ENCODE results near the gene TRDN.

TRDN gene

DNA sequence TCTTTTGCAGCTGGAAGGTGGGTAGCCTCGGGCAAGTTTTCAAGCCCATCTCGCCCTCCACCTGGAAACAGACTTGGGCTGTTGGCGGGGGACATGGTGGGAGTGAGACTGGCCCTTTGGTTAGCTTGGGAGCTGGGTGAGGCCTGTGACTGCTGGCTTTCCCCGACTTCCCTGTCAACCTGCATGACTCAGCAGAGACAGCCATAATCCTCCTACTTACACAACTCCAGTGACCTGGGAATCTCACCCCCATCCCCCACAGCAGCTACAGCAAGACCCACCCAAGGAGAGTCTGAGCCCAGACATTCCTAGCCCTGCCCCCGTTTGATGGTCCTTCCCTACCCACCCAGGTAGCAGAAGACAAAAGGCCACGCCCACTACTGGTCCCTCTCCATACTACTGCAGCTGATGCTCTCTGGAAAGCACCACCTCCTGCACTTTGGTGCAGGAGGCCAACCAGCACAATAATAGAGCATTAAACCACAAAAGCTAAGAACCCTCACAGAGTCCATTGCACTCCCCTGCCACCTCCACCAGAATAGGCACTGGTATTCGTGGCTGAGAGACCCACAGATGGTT lies 188.4 kb downstream of the TRDN start:
- no peak for TF ChIP-seq EZH2phosphoT487 (IDR thresholded peaks at IDR 0.05; ENCODE audit: borderline replicate concordance, low read length)
- TF ChIP-seq, protein P1, sequence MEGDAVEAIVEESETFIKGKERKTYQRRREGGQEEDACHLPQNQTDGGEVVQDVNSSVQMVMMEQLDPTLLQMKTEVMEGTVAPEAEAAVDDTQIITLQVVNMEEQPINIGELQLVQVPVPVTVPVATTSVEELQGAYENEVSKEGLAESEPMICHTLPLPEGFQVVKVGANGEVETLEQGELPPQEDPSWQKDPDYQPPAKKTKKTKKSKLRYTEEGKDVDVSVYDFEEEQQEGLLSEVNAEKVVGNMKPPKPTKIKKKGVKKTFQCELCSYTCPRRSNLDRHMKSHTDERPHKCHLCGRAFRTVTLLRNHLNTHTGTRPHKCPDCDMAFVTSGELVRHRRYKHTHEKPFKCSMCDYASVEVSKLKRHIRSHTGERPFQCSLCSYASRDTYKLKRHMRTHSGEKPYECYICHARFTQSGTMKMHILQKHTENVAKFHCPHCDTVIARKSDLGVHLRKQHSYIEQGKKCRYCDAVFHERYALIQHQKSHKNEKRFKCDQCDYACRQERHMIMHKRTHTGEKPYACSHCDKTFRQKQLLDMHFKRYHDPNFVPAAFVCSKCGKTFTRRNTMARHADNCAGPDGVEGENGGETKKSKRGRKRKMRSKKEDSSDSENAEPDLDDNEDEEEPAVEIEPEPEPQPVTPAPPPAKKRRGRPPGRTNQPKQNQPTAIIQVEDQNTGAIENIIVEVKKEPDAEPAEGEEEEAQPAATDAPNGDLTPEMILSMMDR (IDR thresholded peaks at IDR 0.05; ENCODE audit: low read depth, low read length, poor library complexity, severe bottlenecking): no peak
- Histone ChIP-seq H3K4me3 (ENCODE audit: low read length) (no peak overlapping the region), H3K9me2 (replicated peaks; ENCODE audit: control insufficient read depth, low read length) (no peaks in the 10 kb centered on the region), H3K4me1 (ENCODE audit: control insufficient read depth, low read length) (no peaks in the 10 kb centered on the region), H3K9me3 (ENCODE audit: control insufficient read depth, insufficient read depth, low read length) (no peaks in the 10 kb centered on the region), H3K36me3 (ENCODE audit: control insufficient read depth, low read length) (no peaks in the 10 kb centered on the region), H3F3A (ENCODE audit: control insufficient read depth, insufficient read depth) (no peaks in the 10 kb centered on the region), H3K27me3 (ENCODE audit: control insufficient read depth, low read length) (no peaks in the 10 kb centered on the region), H3K79me2 (ENCODE audit: control insufficient read depth, low read length) (no peaks in the 10 kb centered on the region), H4K20me1 (ENCODE audit: control insufficient read depth, insufficient read depth, low read depth, low read length) (no peaks in the 10 kb centered on the region), H3K27ac (ENCODE audit: low read depth, low read length) (no peak overlapping the region), H3K4me2 (ENCODE audit: low read length) (no peak overlapping the region)

DNA sequence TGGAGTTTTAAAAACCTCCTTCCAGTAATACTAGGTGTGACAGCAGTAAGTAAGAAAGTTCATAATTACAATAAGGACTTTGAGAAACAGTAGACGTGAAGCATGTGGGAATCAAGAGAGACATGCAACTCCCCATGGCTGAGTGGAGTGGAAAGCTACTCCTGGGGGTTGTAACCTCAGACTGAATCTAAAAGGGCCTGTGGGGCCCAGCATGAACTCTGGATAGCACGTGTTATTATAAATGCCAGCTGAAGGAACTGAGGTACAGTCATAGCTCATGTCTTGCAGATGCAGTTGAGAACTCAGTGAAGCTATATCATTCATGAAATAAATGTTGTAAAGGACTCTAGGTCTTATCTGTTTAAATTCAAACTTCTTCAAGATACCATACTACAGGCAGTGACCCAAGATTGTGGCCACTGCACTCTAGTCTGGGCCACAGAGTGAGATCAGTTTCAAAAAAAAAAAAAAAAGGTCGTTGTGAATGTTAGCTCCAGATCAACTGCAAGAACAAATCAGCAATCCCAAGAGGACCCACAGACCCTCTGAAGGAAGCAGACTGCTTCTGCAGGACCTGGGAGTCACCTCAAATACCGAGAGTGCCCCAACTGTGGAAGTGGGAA lies 189.3 kb downstream of the TRDN start:
- no peaks in the 10 kb centered on the region for H3K27me3 ChIP-seq (ENCODE audit: control insufficient read depth, low read length)
- H3K27ac ChIP-seq (ENCODE audit: low read depth, low read length): no peak overlapping the region
- TF ChIP-seq EZH2phosphoT487 (IDR thresholded peaks at IDR 0.05; ENCODE audit: borderline replicate concordance, low read length): no peak
- TF ChIP-seq, protein P1 (IDR thresholded peaks at IDR 0.05; ENCODE audit: low read depth, low read length, poor library complexity, severe bottlenecking): no peak
- H3K36me3 ChIP-seq (ENCODE audit: control insufficient read depth, low read length): no peaks in the 10 kb centered on the region
- H4K20me1 ChIP-seq (ENCODE audit: control insufficient read depth, insufficient read depth, low read depth, low read length): no peaks in the 10 kb centered on the region
- no peaks in the 10 kb centered on the region for H3F3A ChIP-seq (ENCODE audit: control insufficient read depth, insufficient read depth)
- no peak overlapping the region for H3K4me3 ChIP-seq (ENCODE audit: low read length)
- H3K4me2 ChIP-seq (ENCODE audit: low read length): no peak overlapping the region
- no peaks in the 10 kb centered on the region for H3K4me1 ChIP-seq (ENCODE audit: control insufficient read depth, low read length)
- H3K9me2 ChIP-seq (replicated peaks; ENCODE audit: control insufficient read depth, low read length): no peaks in the 10 kb centered on the region
- no peaks in the 10 kb centered on the region for H3K79me2 ChIP-seq (ENCODE audit: control insufficient read depth, low read length)
- H3K9me3 ChIP-seq (ENCODE audit: control insufficient read depth, insufficient read depth, low read length): no peaks in the 10 kb centered on the region

DNA sequence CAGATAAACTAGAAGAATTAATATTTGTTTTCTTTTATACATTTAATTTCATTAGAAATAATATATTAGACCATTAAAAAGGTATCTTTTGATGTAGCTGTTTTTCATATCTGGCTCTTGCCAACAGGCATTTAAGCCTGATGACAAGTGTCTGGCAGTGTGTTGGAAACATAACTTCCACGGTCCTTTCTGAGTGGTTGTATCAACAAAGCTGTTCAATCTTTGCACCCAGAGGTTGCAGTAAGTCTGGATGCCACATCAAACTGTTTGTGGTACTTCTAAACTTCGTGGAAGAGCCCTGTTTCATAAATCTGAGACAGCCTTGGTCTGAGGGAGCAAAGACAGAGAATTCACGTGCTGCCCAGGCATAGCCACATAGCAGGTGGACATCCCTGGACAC lies 197.4 kb downstream of the TRDN start:
- H3K36me3 ChIP-seq (ENCODE audit: control insufficient read depth, low read length): no peaks in the 10 kb centered on the region
- no peak overlapping the region for H3K4me2 ChIP-seq (ENCODE audit: low read length)
- H4K20me1 ChIP-seq (ENCODE audit: control insufficient read depth, insufficient read depth, low read depth, low read length): no peaks in the 10 kb centered on the region
- TF ChIP-seq, protein P1 (IDR thresholded peaks at IDR 0.05; ENCODE audit: low read depth, low read length, poor library complexity, severe bottlenecking): no peak
- TF ChIP-seq EZH2phosphoT487 (IDR thresholded peaks at IDR 0.05; ENCODE audit: borderline replicate concordance, low read length): no peak
- no peaks in the 10 kb centered on the region for H3F3A ChIP-seq (ENCODE audit: control insufficient read depth, insufficient read depth)
- no peak overlapping the region for H3K4me3 ChIP-seq (ENCODE audit: low read length)
- no peaks in the 10 kb centered on the region for H3K9me3 ChIP-seq (ENCODE audit: control insufficient read depth, insufficient read depth, low read length)
- no peaks in the 10 kb centered on the region for H3K9me2 ChIP-seq (replicated peaks; ENCODE audit: control insufficient read depth, low read length)
- no peaks in the 10 kb centered on the region for H3K27me3 ChIP-seq (ENCODE audit: control insufficient read depth, low read length)
- H3K4me1 ChIP-seq (ENCODE audit: control insufficient read depth, low read length): no peaks in the 10 kb centered on the region
- no peaks in the 10 kb centered on the region for H3K79me2 ChIP-seq (ENCODE audit: control insufficient read depth, low read length)
- no peak overlapping the region for H3K27ac ChIP-seq (ENCODE audit: low read depth, low read length)

Data from DOHH2 (cell line).